A549 (cell line): ENCODE results near the gene MYH13. TPM values are rescaled to one million over a fixed set of nuclear protein-coding genes. Genes with fewer than 3 reads are reported as not detected.
A peak's percentile ranks its signal among the peaks of the same experiment; 100 is the strongest.

ENCODE experiments used
- ATAC-seq, 2 experiments: fragments of 200-7000 bp in 1 of 2; fragments of >200 bp in 1 of 2; cut with Nextera tagmentation in 1 of 2; cut with Tn5 transposase in 1 of 2; 3 replicates each; pipeline versions ENCODE4 v1.8.0 to v1.9.1; 2018 to 2020; ENCODE audit warnings: mild to moderate bottlenecking in 1 of 2, moderate library complexity in 1 of 2
- CTCF ChIA-PET: fragments of 300-600 bp; sonication (Branson Sonifier 250); formaldehyde crosslinking; extraction: SDS; loops from one replicate; lab custom pipeline; 2021; ENCODE audit warnings: antibody characterized with exemption, inconsistent platforms; lab: Yijun Ruan, JAX
- POLR2A ChIA-PET: fragments of 350-600 bp; formaldehyde crosslinking; extraction: SDS; loops from one replicate; lab custom pipeline; 2021; ENCODE audit warnings: antibody characterized with exemption, inconsistent platforms; lab: Yijun Ruan, JAX
- DNase-seq, 2 experiments: peaks; one replicate each; pipeline versions ENCODE4 v3.0.0 to v3.0.0-alpha.2; 2011 to 2016; ENCODE audit warnings: low read depth in 1 of 2, low spot score in 1 of 2
- FAIRE-seq: peaks from 2 replicates; lab custom pipeline; 2011; peaks lifted over from hg19 to GRCh38; lab: Jason Lieb, UNC
- H3K27ac ChIP-seq, 2 experiments: fragments of >200 bp; sonication (Bioruptor Twin); formaldehyde crosslinking; 3 replicates each; pipeline ENCODE4 v1.5.1; 2016 to 2017
- H3K4me1 ChIP-seq: fragments of >200 bp; sonication (Bioruptor Twin); formaldehyde crosslinking; 3 replicates; pipeline ENCODE4 v1.6.1; 2016
- H3K4me2 ChIP-seq: fragments of >200 bp; sonication (Bioruptor Twin); formaldehyde crosslinking; 3 replicates; pipeline ENCODE4 v1.6.1; 2016
- H3K4me3 ChIP-seq: fragments of >200 bp; sonication (Bioruptor Twin); formaldehyde crosslinking; 3 replicates; pipeline ENCODE4 v1.5.1; 2016
- H3K9me3 ChIP-seq: fragments of >200 bp; sonication (Bioruptor Twin); formaldehyde crosslinking; 3 replicates; pipeline ENCODE4 v1.6.1; 2016
- BCL3 ChIP-seq: fragments of >200 bp; sonication (Bioruptor Twin); formaldehyde crosslinking; IDR thresholded peaks from 3 replicates; pipeline ENCODE4 v1.6.1; 2016
- CHD4 ChIP-seq: fragments of 200-600 bp; sonication (generic); IDR thresholded peaks from 2 replicates; pipeline ENCODE4 v1.6.1; 2016; ENCODE audit warnings: antibody characterized with exemption, mild to moderate bottlenecking, borderline replicate concordance
- E2F6 ChIP-seq: IDR thresholded peaks from 2 replicates; pipeline ENCODE4 v1.6.1; 2012; ENCODE audit warnings: low read depth, borderline replicate concordance
- EP300 ChIP-seq, 2 experiments: fragments of >200 bp; sonication (Bioruptor Twin); formaldehyde crosslinking; IDR thresholded peaks; 2 replicates in 1 of 2; 3 replicates in 1 of 2; pipeline ENCODE4 v1.6.1; 2016 to 2017
- FOSB ChIP-seq: fragments of 250-450 bp; sonication (Bioruptor Pico); IDR thresholded peaks from 2 replicates; pipeline ENCODE4 v1.5.0; 2020; ENCODE audit warnings: mild to moderate bottlenecking, moderate library complexity
- FOSL2 ChIP-seq, 2 experiments: fragments of 450-650 bp in 1 of 2; fragments of >200 bp in 1 of 2; sonication (Bioruptor Twin) in 1 of 2; formaldehyde crosslinking; IDR thresholded peaks; 2 replicates each; pipeline versions ENCODE4 v1.5.0 to v1.6.1; 2016 to 2020; ENCODE audit warnings: mild to moderate bottlenecking in 1 of 2, moderate library complexity in 1 of 2
- HMGXB4 ChIP-seq: fragments of 250-450 bp; sonication (Bioruptor Pico); IDR thresholded peaks from 2 replicates; pipeline ENCODE4 v1.5.0; 2021; ENCODE audit warnings: mild to moderate bottlenecking, moderate library complexity, borderline replicate concordance
- HOXB13 ChIP-seq: fragments of 250-450 bp; sonication (Bioruptor Pico); IDR thresholded peaks from 2 replicates; pipeline ENCODE4 v1.5.0; 2020; ENCODE audit warnings: low read depth, mild to moderate bottlenecking, moderate library complexity
- NFE2L2 ChIP-seq: fragments of 150-350 bp; conservative IDR thresholded peaks from 2 replicates; pipeline ENCODE4 v1.6.1; 2014; ENCODE audit warnings: low read length
- NPAS2 ChIP-seq: fragments of 250-450 bp; sonication (Bioruptor Pico); IDR thresholded peaks from 2 replicates; pipeline ENCODE4 v1.8.0; 2022; ENCODE audit warnings: mild to moderate bottlenecking, moderate library complexity, borderline replicate concordance
- PBX3 ChIP-seq: IDR thresholded peaks from 2 replicates; pipeline ENCODE4 v1.6.1; 2012
- POLR2A ChIP-seq: IDR thresholded peaks from 2 replicates; pipeline ENCODE4 v1.6.1; 2012; ENCODE audit warnings: mild to moderate bottlenecking, low read length
- POLR2AphosphoS2 ChIP-seq: conservative IDR thresholded peaks from 2 replicates; pipeline ENCODE4 v1.6.1; 2012; ENCODE audit warnings: low read length, improper control_type of control experiment, inconsistent platforms
- RAD21 ChIP-seq, 2 experiments: fragments of >200 bp in 1 of 2; sonication (Bioruptor Twin) in 1 of 2; formaldehyde crosslinking in 1 of 2; IDR thresholded peaks in 1 of 2; conservative IDR thresholded peaks in 1 of 2; 2 replicates in 1 of 2; 3 replicates in 1 of 2; pipeline ENCODE4 v1.6.1; 2012 to 2018; ENCODE audit warnings: inconsistent platforms in 1 of 2
- RFX5 ChIP-seq: fragments of 450-650 bp; IDR thresholded peaks from 2 replicates; pipeline ENCODE4 v1.7.1; 2014; ENCODE audit warnings: antibody characterized with exemption, mild to moderate bottlenecking, moderate library complexity
- ZFP36 ChIP-seq: fragments of 450-650 bp; IDR thresholded peaks from 2 replicates; pipeline ENCODE4 v1.6.1; 2014; ENCODE audit warnings: borderline replicate concordance; ENCODE audit not compliant: partially characterized antibody
- ZNF302 ChIP-seq: fragments of 250-450 bp; sonication (Bioruptor Pico); IDR thresholded peaks from 2 replicates; pipeline ENCODE4 v1.9.0; 2021; ENCODE audit warnings: inconsistent platforms, mild to moderate bottlenecking, moderate library complexity
- WGBS: methylation state at CpG from one replicate; pipeline ENCODE4 v1.1.6; 2017; ENCODE audit errors: missing lambda C conversion rate; 5-methylcytosine and 5-hydroxymethylcytosine counted together
- polyA plus RNA-seq, 4 experiments: library from polyadenylated mRNA; depleted of rRNA in 3 of 4; stranded (reverse); fragments of >200 nt; fragmentation: RNase III in 1 of 4; extraction: RNeasy Plus Mini Kit Qiagen cat#74134 plus additional on column Dnase treatment in 1 of 4; gene quantifications; 2 replicates in 3 of 4; 3 replicates in 1 of 4; pipeline ENCODE4 v1.2.3, GENCODE V29; 2011 to 2017

Gene MYH13
- polyA plus RNA-seq, 2 of the 4 experiments (the other 2 are of a cell fraction), result not detected

- H3K27ac ChIP-seq, result no peak overlapping the region
- H3K4me1 ChIP-seq, result no peaks in the 10 kb centered on the region
- no peak overlapping the region for H3K4me2 ChIP-seq
- FAIRE-seq (no peak), DNase-seq (no peak), ATAC-seq (no peak; a peak in 1 of 6 replicates)
- H3K4me3 ChIP-seq, result no peak overlapping the region
- no peak for TF ChIP-seq RAD21 (conservative IDR thresholded peaks at IDR 0.05 in 1 of 2, IDR thresholded peaks at IDR 0.05 in 1 of 2)
- no peak for TF ChIP-seq HOXB13 (CRISPR knock-in tag)
- peaks cover 12% of the 10 kb centered on the region; the same call in 2 of the 3 replicates for H3K9me3 ChIP-seq
- ChIA-PET CTCF (interaction anchor here (0.6 to 29.1 kb wide), 2 partner anchors 304 to 1573 kb away, joined by 3 to 614 read pairs; no protein-coding TSS in a partner anchor), POLR2A (no interaction called here)
- WGBS, result 9% methylated on average over 6 of the region's 6 CpGs
These were observed 61.7 kb downstream of the MYH13 start for GRCh38 chr17:10311131-10311530.

GRCh38 chr17:10309003-10309974 lies 63.5 kb downstream of the MYH13 start:
- Histone ChIP-seq H3K4me3 (no peak overlapping the region), H3K4me1 (no peaks in the 10 kb centered on the region), H3K4me2 (no peak overlapping the region)
- DNase-seq, result no peak
- peak in 1 of 2 experiments; percentile 14; a peak in 1 of 6 replicates for ATAC-seq
- 54% methylated on average over 42 of the region's 44 CpGs for WGBS
- CTCF ChIA-PET, result interaction anchor here (0.7 to 1.7 kb wide), 5 partner anchors 13 to 309 kb away, joined by 3 to 12 read pairs (median 4); no protein-coding TSS in a partner anchor
- no peak for TF ChIP-seq ZNF302 (CRISPR knock-in tag)
- TF ChIP-seq ZFP36, result no peak
- TF ChIP-seq FOSB (CRISPR knock-in tag), result no peak
- no peak for TF ChIP-seq FOSL2 (IDR thresholded peaks at IDR 0.05)
- no peak for TF ChIP-seq FOSL2 (CRISPR knock-in tag; IDR thresholded peaks at IDR 0.05)
- no peak for TF ChIP-seq CHD4
- no peak for TF ChIP-seq POLR2A
- no peak for TF ChIP-seq RFX5
- TF ChIP-seq PBX3, result no peak
- TF ChIP-seq NPAS2 (CRISPR knock-in tag), result no peak
- TF ChIP-seq NFE2L2, result no peak
- TF ChIP-seq BCL3, result no peak
- TF ChIP-seq POLR2AphosphoS2, result no peak
- TF ChIP-seq HMGXB4 (CRISPR knock-in tag), result no peak
- no peak for TF ChIP-seq E2F6
- no peak for TF ChIP-seq EP300 (IDR thresholded peaks at IDR 0.05)
- TF ChIP-seq, all 56 proteins: peak for 0
- peaks cover 12% of the 10 kb centered on the region; the same call in 2 of the 3 replicates for H3K9me3 ChIP-seq
- H3K27ac ChIP-seq, result no peak overlapping the region
- FAIRE-seq, result no peak
- POLR2A ChIA-PET, result no interaction called here
